BJ (cell line): ENCODE results near the gene MISP3. TPM values are rescaled to one million over a fixed set of nuclear protein-coding genes. Genes with fewer than 3 reads are reported as not detected.

Experiments used
- CTCF ChIA-PET: fragments of 350-600 bp; formaldehyde crosslinking; extraction: SDS; loops from one replicate; lab custom pipeline; 2021; ENCODE audit warnings: antibody characterized with exemption, inconsistent platforms; lab: Yijun Ruan, JAX
- POLR2A ChIA-PET: fragments of 300-600 bp; sonication (Branson Sonifier 250); formaldehyde crosslinking; extraction: SDS; loops from one replicate; lab custom pipeline; 2021; ENCODE audit warnings: antibody characterized with exemption; lab: Charles Lee
- DNase-seq: peaks from one replicate; pipeline ENCODE4 v3.0.0-alpha.2; 2011; ENCODE audit warnings: low read depth
- H3K27me3 ChIP-seq: 2 replicates; pipeline ENCODE4 v1.6.0; 2011; ENCODE audit warnings: low read length; ENCODE audit not compliant: control insufficient read depth, insufficient read depth
- H3K36me3 ChIP-seq: 2 replicates; pipeline ENCODE4 v1.5.1; 2011; ENCODE audit warnings: low read length; ENCODE audit not compliant: control insufficient read depth, insufficient read depth
- H3K4me3 ChIP-seq: 2 replicates; pipeline ENCODE4 v1.5.1; 2011; ENCODE audit warnings: low read depth, mild to moderate bottlenecking, control low read depth, low read length
- polyA plus RNA-seq: library from polyadenylated mRNA; depleted of rRNA; stranded (reverse); fragments of >200 nt; gene quantifications from 2 replicates; pipeline ENCODE4 v1.2.3, GENCODE V29; 2011
- TF ChIP-seq, protein P1 (sequence below): IDR thresholded peaks from 2 replicates; pipeline ENCODE4 v1.5.1; 2011; ENCODE audit warnings: low read depth, mild to moderate bottlenecking, control low read depth, inconsistent platforms, low read length, moderate library complexity; ENCODE audit not compliant: insufficient read depth

The MISP3 gene
- polyA plus RNA-seq, 1 experiment, result 0.58 TPM

DNA sequence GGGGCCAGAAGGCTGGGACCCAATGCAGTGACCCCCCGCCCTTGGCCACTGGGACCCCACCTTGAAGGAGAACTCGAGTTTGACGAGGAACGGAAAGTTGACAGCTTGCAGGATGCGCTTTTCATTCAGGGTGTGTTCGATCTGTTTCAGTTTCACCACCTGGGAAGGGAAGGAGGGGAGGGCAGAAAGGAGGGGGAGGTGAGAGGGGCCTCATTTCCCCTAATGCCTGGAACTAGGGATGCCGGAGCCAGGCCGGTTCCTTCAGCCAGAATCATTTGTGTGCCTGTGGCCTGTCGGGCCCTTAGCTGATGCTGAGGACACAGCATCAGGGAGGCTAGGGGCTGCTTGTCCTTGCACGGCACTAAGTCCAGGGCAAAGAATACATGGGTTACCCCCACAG is 30.2 kb downstream of the MISP3 start:
- H3K4me3 ChIP-seq, result no peak overlapping the region
- TF ChIP-seq, protein P1, sequence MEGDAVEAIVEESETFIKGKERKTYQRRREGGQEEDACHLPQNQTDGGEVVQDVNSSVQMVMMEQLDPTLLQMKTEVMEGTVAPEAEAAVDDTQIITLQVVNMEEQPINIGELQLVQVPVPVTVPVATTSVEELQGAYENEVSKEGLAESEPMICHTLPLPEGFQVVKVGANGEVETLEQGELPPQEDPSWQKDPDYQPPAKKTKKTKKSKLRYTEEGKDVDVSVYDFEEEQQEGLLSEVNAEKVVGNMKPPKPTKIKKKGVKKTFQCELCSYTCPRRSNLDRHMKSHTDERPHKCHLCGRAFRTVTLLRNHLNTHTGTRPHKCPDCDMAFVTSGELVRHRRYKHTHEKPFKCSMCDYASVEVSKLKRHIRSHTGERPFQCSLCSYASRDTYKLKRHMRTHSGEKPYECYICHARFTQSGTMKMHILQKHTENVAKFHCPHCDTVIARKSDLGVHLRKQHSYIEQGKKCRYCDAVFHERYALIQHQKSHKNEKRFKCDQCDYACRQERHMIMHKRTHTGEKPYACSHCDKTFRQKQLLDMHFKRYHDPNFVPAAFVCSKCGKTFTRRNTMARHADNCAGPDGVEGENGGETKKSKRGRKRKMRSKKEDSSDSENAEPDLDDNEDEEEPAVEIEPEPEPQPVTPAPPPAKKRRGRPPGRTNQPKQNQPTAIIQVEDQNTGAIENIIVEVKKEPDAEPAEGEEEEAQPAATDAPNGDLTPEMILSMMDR, result no peak
- POLR2A ChIA-PET, result no interaction called here
- H3K36me3 ChIP-seq, result peaks cover 22% of the 10 kb centered on the region
- no peaks in the 10 kb centered on the region for H3K27me3 ChIP-seq
- no peak for DNase-seq
- CTCF ChIA-PET, result interaction anchor here (1.3 to 2.0 kb wide), 2 partner anchors 10 to 11 kb away, joined by 4 to 7 read pairs; a partner anchor contains a TSS

DNA sequence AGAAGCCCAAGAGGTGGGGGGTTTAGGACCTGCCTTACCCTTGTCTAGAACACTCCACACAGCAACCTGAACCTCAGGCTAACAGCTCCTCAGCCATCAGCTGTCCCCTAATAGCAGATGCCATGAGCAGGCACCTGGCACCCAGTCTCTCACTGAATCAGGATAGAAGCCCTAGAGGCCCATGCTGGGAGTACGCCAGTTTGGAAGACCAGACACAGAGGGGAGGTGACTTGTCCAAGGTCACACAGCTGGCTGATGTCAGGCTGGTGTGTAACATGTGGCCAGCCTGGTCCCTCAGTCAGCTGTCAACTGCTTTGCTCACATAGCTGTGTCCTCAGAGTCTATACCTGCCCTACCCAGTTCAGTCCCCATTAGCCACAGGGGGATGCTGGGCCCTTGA is 30.7 kb downstream of the MISP3 start:
- TF ChIP-seq, protein P1, result no peak
- CTCF ChIA-PET, result interaction anchor here (0.6 to 2.0 kb wide), 3 partner anchors 9 to 29 kb away, joined by 3 to 7 read pairs (median 4); a partner anchor contains a TSS
- POLR2A ChIA-PET, result no interaction called here

DNA sequence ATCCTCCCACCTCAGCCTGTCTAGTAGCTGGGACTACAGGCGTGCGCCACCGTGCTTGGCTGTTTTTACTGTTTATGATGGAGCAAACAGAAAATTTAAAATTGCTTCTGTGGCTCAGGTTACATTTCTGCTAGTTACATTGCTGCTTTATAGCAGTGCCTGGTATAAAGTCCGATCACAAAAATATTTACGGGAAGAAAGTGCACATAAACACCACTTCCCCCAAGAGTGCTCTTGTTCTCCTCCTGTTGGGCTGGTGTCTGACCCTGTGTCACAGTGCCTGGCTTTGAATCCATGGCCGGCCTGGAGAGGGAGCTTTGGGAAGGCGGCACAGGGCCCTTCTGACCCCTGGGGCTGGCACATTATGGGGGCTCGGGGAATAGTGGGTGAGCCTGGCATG is 33.1 kb downstream of the MISP3 start:
- CTCF ChIA-PET, result interaction anchor here (1.1 to 1.3 kb wide), 3 partner anchors 9 to 31 kb away, joined by 3 to 5 read pairs (median 3); partner anchors contain the start of gene ASF1B
- no peak for DNase-seq
- POLR2A ChIA-PET, result no interaction called here
- H3K27me3 ChIP-seq, result no peaks in the 10 kb centered on the region
- TF ChIP-seq, protein P1, result no peak
- peaks cover 19% of the 10 kb centered on the region for H3K36me3 ChIP-seq
- H3K4me3 ChIP-seq, result no peak overlapping the region

More for the DNA sequence above, 30.7 kb downstream of the MISP3 start:
- peaks cover 21% of the 10 kb centered on the region for H3K36me3 ChIP-seq
- H3K27me3 ChIP-seq, result no peaks in the 10 kb centered on the region
- H3K4me3 ChIP-seq, result no peak overlapping the region
- DNase-seq, result no peak

DNA sequence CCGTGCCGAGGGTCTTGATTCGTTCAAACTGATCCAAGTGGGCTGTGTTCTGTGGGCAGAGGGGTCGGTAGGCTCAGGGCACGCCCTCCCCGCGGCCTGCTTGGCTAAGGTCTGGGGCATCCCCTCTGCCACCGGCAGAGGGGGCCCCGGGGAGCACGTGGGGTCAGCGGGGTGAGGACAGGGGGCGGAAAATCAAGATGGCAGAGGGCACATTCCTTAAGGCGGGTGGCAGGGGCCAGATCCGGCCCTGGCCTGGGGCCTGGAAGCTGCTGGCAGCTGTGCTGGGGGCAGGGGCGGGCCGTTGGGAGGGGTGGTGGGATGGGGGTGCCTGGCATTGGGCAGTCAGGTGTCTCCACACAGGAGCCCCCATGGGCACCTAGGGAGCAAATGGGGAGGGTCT is 34.3 kb downstream of the MISP3 start:
- TF ChIP-seq, protein P1, result no peak
- Histone ChIP-seq H3K4me3 (no peak overlapping the region), H3K36me3 (peaks cover 17% of the 10 kb centered on the region), H3K27me3 (no peaks in the 10 kb centered on the region)
- POLR2A ChIA-PET, result no interaction called here
- DNase-seq, result no peak
- CTCF ChIA-PET, result no interaction called here

DNA sequence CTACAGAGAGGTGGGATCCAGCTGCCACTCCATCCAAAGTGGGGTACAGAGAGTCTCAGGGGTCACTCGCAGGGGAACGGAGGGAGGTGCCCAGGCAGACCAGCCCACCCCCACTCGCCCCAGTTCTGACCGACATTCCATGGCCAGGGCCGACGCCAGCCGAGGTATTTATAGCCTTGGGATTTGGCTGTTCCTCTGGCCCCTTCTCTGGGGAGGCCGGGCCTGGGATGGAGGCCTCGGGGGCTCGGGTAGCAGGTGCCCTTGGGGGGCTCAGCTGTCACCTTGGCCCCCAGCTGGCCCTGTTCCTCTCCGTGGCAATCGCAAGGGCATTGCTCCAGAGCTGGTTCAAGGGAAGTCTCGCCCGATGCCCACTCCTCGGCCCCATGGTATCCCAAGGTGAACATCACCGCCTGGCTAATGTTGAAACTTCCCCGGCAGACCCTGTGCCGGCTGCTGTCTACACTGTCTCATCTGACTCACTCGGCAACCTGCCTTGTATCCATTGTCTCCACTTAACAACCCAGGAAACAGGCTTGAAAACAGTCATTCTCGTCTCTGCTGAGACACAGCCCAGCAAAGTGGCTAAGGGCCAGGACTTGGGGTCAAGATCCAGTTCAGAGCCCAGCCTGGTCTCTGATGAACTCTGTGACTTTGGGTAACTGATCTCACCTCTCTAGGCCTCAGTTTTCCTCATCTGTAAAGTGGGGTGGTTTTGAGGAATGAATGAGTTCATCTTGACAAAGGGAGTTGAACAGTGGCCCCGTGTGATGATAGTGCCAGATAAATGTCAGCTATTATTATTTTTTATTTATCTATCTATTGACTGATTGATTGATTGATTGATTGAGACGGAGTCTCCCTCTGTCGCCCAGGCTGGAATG is 35.2 kb downstream of the MISP3 start:
- CTCF ChIA-PET, result interaction anchor here (1.2 kb wide), 1 partner anchor 9 kb away, joined by 3 read pairs; no protein-coding TSS in a partner anchor
- Histone ChIP-seq H3K27me3 (no peaks in the 10 kb centered on the region), H3K4me3 (no peak overlapping the region), H3K36me3 (peaks cover 14% of the 10 kb centered on the region)
- TF ChIP-seq, protein P1, result no peak
- POLR2A ChIA-PET, result no interaction called here
- no peak for DNase-seq
